ENCODE results near the gene EIF2S1. TPM values are rescaled to one million over a fixed set of nuclear protein-coding genes. Genes with fewer than 3 reads are reported as not detected.

The EIF2S1 gene
- total RNA-seq (2014; rRNA removed; shearing (Covaris generic)) (123 and 170 TPM in 2 replicates), polyA plus RNA-seq (2016; fragmentation: Nextera tagmentation; extraction: Ambion mirVana) (63.7 and 121 TPM in 2 replicates)
- long read RNA-seq, full-length matches to known transcripts = 194 of 196 reads
- long read RNA-seq, partial matches to known transcripts = 1 of 196 reads
- long read RNA-seq, other reads (novel, unspliced or antisense) = 1 of 196 reads

DNA sequence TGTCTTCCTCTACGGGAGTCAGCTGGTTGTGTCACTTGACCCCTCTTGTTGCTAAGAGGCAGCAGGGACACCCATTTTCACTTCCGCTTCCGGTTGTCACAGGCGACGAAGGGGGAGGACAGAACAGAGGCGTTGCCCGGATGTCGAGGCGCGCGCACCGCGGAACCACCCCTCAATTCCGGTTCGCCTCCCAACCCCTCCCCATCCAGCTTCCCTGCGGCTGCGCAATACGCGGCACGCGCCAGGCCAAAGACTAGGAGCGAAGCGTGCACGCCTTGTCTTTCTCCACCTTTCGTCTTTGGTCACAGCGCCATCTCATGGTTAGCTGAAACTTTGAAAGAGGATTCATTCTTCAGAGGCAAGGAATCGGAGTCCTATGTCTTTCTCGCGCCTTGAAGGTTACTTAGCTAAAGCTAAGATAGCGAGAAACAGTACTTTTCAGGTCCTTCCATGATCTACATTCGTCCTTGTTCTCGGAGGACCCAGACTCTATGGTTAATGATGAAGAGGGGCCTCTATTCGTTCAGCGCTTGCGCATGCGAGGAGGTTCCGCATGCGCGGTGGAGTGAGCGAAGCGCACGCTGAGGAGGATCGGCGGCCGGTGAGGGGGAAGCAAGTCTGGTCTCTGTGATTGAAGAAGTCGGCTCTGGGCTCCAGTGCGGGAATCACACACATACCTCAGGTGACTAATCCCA, at the start of gene EIF2S1, which contains the start of gene ATP6V1D:
Gene EIF2S1 (plus strand): TSS at position 554 of the 695 bp plus-strand sequence. CDS start 4,440 bp downstream, outside the sequence.
Gene ATP6V1D (minus strand): TSS at position 30 of the 695 bp plus-strand sequence. CDS start 106 bp downstream, outside the sequence.
- H3K9me3 Mint-ChIP-seq = no peaks in the 10 kb centered on the region
- TF ChIP-seq JUNB (IDR thresholded peaks at IDR 0.05; ENCODE audit: unreplicated experiment) (no peak), NANOG (IDR thresholded peaks at IDR 0.05; ENCODE audit: borderline replicate concordance) (no peak), EZH2 (IDR thresholded peaks at IDR 0.05; ENCODE audit: low read depth, unreplicated experiment) (no peak), POLR2AphosphoS5 (IDR thresholded peaks at IDR 0.05; ENCODE audit: low read depth) (peak; percentile 90)
- TF ChIP-seq, protein P1, sequence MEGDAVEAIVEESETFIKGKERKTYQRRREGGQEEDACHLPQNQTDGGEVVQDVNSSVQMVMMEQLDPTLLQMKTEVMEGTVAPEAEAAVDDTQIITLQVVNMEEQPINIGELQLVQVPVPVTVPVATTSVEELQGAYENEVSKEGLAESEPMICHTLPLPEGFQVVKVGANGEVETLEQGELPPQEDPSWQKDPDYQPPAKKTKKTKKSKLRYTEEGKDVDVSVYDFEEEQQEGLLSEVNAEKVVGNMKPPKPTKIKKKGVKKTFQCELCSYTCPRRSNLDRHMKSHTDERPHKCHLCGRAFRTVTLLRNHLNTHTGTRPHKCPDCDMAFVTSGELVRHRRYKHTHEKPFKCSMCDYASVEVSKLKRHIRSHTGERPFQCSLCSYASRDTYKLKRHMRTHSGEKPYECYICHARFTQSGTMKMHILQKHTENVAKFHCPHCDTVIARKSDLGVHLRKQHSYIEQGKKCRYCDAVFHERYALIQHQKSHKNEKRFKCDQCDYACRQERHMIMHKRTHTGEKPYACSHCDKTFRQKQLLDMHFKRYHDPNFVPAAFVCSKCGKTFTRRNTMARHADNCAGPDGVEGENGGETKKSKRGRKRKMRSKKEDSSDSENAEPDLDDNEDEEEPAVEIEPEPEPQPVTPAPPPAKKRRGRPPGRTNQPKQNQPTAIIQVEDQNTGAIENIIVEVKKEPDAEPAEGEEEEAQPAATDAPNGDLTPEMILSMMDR (conservative IDR thresholded peaks at IDR 0.05; ENCODE audit: low read depth in 2 of 2) = peak; percentile 80 to 100
- TF ChIP-seq, protein P2, sequence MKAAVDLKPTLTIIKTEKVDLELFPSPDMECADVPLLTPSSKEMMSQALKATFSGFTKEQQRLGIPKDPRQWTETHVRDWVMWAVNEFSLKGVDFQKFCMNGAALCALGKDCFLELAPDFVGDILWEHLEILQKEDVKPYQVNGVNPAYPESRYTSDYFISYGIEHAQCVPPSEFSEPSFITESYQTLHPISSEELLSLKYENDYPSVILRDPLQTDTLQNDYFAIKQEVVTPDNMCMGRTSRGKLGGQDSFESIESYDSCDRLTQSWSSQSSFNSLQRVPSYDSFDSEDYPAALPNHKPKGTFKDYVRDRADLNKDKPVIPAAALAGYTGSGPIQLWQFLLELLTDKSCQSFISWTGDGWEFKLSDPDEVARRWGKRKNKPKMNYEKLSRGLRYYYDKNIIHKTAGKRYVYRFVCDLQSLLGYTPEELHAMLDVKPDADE (IDR thresholded peaks at IDR 0.05) = peak; percentile 78

DNA sequence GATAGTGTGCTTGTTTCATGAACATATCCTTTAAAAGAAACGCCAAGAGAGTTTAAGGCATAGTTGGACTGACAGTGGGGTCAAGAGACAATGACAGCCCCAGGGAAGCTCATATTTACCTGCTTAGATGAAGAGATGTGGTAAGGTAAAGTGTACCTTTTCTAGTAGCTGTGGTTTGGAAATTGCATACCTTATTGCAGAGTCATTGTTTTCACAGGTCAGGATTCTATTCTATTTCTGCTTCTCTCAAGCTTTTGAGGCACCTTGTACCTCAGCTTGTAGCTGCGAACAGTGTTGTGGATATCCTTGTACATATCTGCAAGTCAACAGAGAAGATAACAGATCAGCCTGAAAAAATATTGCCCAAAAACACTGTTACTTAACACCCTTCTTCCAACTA, 48.3 kb upstream of the EIF2S1 start:
- ATAC-seq = no peak
- TF ChIP-seq STAT1 (IDR thresholded peaks at IDR 0.05; ENCODE audit: unreplicated experiment) (no peak), EZH2phosphoT487 (IDR thresholded peaks at IDR 0.05; ENCODE audit: unreplicated experiment) (no peak), JUNB (IDR thresholded peaks at IDR 0.05; ENCODE audit: unreplicated experiment) (no peak), CREB1 (CRISPR knock-in tag; IDR thresholded peaks at IDR 0.05; ENCODE audit: low read depth) (no peak), EZH2 (IDR thresholded peaks at IDR 0.05; ENCODE audit: low read depth, unreplicated experiment) (no peak), ZNF114 (CRISPR knock-in tag; IDR thresholded peaks at IDR 0.05) (no peak), POLR2AphosphoS5 (IDR thresholded peaks at IDR 0.05; ENCODE audit: low read depth) (no peak)
- TF ChIP-seq, protein P2 (IDR thresholded peaks at IDR 0.05) = no peak
- TF ChIP-seq, protein P3, sequence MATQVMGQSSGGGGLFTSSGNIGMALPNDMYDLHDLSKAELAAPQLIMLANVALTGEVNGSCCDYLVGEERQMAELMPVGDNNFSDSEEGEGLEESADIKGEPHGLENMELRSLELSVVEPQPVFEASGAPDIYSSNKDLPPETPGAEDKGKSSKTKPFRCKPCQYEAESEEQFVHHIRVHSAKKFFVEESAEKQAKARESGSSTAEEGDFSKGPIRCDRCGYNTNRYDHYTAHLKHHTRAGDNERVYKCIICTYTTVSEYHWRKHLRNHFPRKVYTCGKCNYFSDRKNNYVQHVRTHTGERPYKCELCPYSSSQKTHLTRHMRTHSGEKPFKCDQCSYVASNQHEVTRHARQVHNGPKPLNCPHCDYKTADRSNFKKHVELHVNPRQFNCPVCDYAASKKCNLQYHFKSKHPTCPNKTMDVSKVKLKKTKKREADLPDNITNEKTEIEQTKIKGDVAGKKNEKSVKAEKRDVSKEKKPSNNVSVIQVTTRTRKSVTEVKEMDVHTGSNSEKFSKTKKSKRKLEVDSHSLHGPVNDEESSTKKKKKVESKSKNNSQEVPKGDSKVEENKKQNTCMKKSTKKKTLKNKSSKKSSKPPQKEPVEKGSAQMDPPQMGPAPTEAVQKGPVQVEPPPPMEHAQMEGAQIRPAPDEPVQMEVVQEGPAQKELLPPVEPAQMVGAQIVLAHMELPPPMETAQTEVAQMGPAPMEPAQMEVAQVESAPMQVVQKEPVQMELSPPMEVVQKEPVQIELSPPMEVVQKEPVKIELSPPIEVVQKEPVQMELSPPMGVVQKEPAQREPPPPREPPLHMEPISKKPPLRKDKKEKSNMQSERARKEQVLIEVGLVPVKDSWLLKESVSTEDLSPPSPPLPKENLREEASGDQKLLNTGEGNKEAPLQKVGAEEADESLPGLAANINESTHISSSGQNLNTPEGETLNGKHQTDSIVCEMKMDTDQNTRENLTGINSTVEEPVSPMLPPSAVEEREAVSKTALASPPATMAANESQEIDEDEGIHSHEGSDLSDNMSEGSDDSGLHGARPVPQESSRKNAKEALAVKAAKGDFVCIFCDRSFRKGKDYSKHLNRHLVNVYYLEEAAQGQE (IDR thresholded peaks at IDR 0.05; ENCODE audit: unreplicated experiment) = no peak
- TF ChIP-seq, protein P1 (conservative IDR thresholded peaks at IDR 0.05; ENCODE audit: low read depth in 2 of 2) = no peak

More for the DNA sequence above, at the start of gene EIF2S1, which contains the start of gene ATP6V1D:
- peak within 1 kb of the TSS; percentile 84 for H3K27ac ChIP-seq (ENCODE audit: low read depth)
- no peaks in the 10 kb centered on the region for H3K9me2 ChIP-seq (ENCODE audit: insufficient read depth)
- H3K4me3 ChIP-seq = peak within 1 kb of the TSS; percentile 90
- H3F3A ChIP-seq (replicated peaks; ENCODE audit: low read depth) = no peaks in the 10 kb centered on the region
- peaks cover 11% of the 10 kb centered on the region for H3K27me3 Mint-ChIP-seq (ENCODE audit: insufficient read depth, low read depth, poor library complexity)
- peak within 1 kb of the TSS; percentile 99 for H3K27ac Mint-ChIP-seq
- peaks cover 89% of the 10 kb centered on the region for H3K79me2 ChIP-seq (replicated peaks; ENCODE audit: insufficient read depth)
- peak within 1 kb of the TSS; percentile 99 for H3K4me3 Mint-ChIP-seq
- ATAC-seq (peak; percentile 92), DNase-seq (ENCODE audit: low spot score) (peak; percentile 99)
- H3K36me3 ChIP-seq (ENCODE audit: insufficient read depth) = no peaks in the 10 kb centered on the region; the same call in 1 of the 2 replicates
- H3K4me1 Mint-ChIP-seq = peaks cover 22% of the 10 kb centered on the region
- no peaks in the 10 kb centered on the region for H3K27me3 ChIP-seq (ENCODE audit: insufficient read depth)
- H2AFZ ChIP-seq = peak within 1 kb of the TSS; percentile 73; the same call in 1 of the 2 replicates
- H3K4me1 ChIP-seq (ENCODE audit: insufficient read depth) = peaks cover 9% of the 10 kb centered on the region
- H3K4me2 ChIP-seq = peak within 1 kb of the TSS; percentile 92
- peaks cover 7% of the 10 kb centered on the region; the same call in 1 of the 2 replicates for H4K20me1 ChIP-seq (replicated peaks; ENCODE audit: insufficient read depth)
- H3K36me3 Mint-ChIP-seq (ENCODE audit: low read depth) = peaks cover 14% of the 10 kb centered on the region; the same call in 2 of the 3 replicates

More for the DNA sequence above, 48.3 kb upstream of the EIF2S1 start:
- no peak overlapping the region for H2AFZ ChIP-seq
- no peak overlapping the region for H3K27ac ChIP-seq (ENCODE audit: low read depth)
- H3K9me3 Mint-ChIP-seq = no peaks in the 10 kb centered on the region
- no peak overlapping the region for H3K4me3 Mint-ChIP-seq
- H4K20me1 ChIP-seq (replicated peaks; ENCODE audit: insufficient read depth) = no peaks in the 10 kb centered on the region
- no peaks in the 10 kb centered on the region for H3K79me2 ChIP-seq (replicated peaks; ENCODE audit: insufficient read depth)
- H3K4me1 Mint-ChIP-seq = no peaks in the 10 kb centered on the region
- no peaks in the 10 kb centered on the region for H3F3A ChIP-seq (replicated peaks; ENCODE audit: low read depth)
- H3K9me2 ChIP-seq (ENCODE audit: insufficient read depth) = no peaks in the 10 kb centered on the region
- no peaks in the 10 kb centered on the region for H3K36me3 Mint-ChIP-seq (ENCODE audit: low read depth)
- H3K27ac Mint-ChIP-seq = no peak overlapping the region
- peaks cover 3% of the 10 kb centered on the region for H3K27me3 Mint-ChIP-seq (ENCODE audit: insufficient read depth, low read depth, poor library complexity)
- no peaks in the 10 kb centered on the region for H3K36me3 ChIP-seq (ENCODE audit: insufficient read depth)
- no peak overlapping the region for H3K4me2 ChIP-seq
- no peak overlapping the region for H3K4me3 ChIP-seq
- H3K27me3 ChIP-seq (ENCODE audit: insufficient read depth) = no peaks in the 10 kb centered on the region
- no peak for DNase-seq (ENCODE audit: low spot score)
- no peaks in the 10 kb centered on the region for H3K4me1 ChIP-seq (ENCODE audit: insufficient read depth)

Data from GM23338 (cell line).